SK-N-SH (cell line): ENCODE measurements around the gene TDRD10.

Experiments used
- FOXJ3 ChIP-seq: sonication (generic); formaldehyde crosslinking; IDR thresholded peaks from 2 replicates; pipeline ENCODE4 v1.5.1; 2020; ENCODE audit warnings: mild to moderate bottlenecking, missing genetic modification reagents
- NRF1 ChIP-seq: IDR thresholded peaks from 2 replicates; pipeline ENCODE4 v1.6.1; 2012; ENCODE audit warnings: low read depth, mild to moderate bottlenecking, low read length
- RAD21 ChIP-seq: IDR thresholded peaks from 2 replicates; pipeline ENCODE4 v1.6.1; 2012; ENCODE audit warnings: mild to moderate bottlenecking, low read length
- USF2 ChIP-seq: fragments of 150-350 bp; IDR thresholded peaks from 2 replicates; pipeline ENCODE4 v1.6.1; 2017; ENCODE audit warnings: antibody characterized with exemption, low read length, low read depth, borderline replicate concordance
- YY1 ChIP-seq: IDR thresholded peaks from 2 replicates; pipeline ENCODE4 v1.4.0; 2012; ENCODE audit warnings: low read depth, mild to moderate bottlenecking
- TF ChIP-seq, protein P1 (sequence below): IDR thresholded peaks from 2 replicates; pipeline ENCODE4 v1.4.0; 2012; ENCODE audit warnings: low read depth, borderline replicate concordance
- TF ChIP-seq, protein P2 (sequence below): fragments of 200-600 bp; sonication (generic); IDR thresholded peaks from 2 replicates; pipeline ENCODE4 v1.6.1; 2017; ENCODE audit warnings: antibody characterized with exemption, mild to moderate bottlenecking, moderate library complexity

GRCh38 chr1:154466206-154466605 lies 35.8 kb upstream of the TDRD10 start:
- TF ChIP-seq RAD21 (no peak), YY1 (no peak), NRF1 (no peak), USF2 (no peak), FOXJ3 (CRISPR knock-in tag) (no peak)
- TF ChIP-seq, protein P1, sequence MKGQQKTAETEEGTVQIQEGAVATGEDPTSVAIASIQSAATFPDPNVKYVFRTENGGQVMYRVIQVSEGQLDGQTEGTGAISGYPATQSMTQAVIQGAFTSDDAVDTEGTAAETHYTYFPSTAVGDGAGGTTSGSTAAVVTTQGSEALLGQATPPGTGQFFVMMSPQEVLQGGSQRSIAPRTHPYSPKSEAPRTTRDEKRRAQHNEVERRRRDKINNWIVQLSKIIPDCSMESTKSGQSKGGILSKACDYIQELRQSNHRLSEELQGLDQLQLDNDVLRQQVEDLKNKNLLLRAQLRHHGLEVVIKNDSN = no peak
- TF ChIP-seq, protein P2, sequence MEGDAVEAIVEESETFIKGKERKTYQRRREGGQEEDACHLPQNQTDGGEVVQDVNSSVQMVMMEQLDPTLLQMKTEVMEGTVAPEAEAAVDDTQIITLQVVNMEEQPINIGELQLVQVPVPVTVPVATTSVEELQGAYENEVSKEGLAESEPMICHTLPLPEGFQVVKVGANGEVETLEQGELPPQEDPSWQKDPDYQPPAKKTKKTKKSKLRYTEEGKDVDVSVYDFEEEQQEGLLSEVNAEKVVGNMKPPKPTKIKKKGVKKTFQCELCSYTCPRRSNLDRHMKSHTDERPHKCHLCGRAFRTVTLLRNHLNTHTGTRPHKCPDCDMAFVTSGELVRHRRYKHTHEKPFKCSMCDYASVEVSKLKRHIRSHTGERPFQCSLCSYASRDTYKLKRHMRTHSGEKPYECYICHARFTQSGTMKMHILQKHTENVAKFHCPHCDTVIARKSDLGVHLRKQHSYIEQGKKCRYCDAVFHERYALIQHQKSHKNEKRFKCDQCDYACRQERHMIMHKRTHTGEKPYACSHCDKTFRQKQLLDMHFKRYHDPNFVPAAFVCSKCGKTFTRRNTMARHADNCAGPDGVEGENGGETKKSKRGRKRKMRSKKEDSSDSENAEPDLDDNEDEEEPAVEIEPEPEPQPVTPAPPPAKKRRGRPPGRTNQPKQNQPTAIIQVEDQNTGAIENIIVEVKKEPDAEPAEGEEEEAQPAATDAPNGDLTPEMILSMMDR = no peak
